ENCODE data around the gene UBE2B. TPM values are rescaled to one million over a fixed set of nuclear protein-coding genes. Genes with fewer than 3 reads are reported as not detected.
"Not testable (repeated sequence)": the region's sequence is repeated elsewhere in the genome, so short reads cannot be mapped to it uniquely, and the experiment has no call there.

Gene UBE2B
- total RNA-seq, 1 donor from 2014 or later = 24.7 TPM

DNA sequence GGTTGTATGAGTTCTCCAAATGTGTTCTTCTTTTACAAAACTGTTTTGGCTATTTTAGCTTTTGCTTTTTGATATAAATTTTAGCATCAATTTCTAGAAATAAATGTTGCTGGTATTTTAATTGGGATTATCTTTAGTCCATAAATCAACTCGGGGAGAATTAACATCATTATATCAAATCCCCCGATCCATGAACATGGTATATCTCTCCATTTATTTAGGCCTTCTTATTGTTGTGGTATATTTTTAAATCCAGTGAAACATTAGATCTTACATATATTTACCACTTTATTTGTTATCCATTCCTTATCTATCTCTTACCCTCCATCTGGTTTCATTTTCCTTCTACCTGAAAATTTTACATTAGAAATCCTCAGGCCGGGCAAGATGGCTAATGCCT lies 47.6 kb downstream of the UBE2B start:
- H3K27me3 ChIP-seq (ENCODE audit: control insufficient read depth, insufficient read depth, low read length) = no peaks in the 10 kb centered on the region
- H3K36me3 ChIP-seq (ENCODE audit: control insufficient read depth, insufficient read depth, low read length) = no peaks in the 10 kb centered on the region
- DNase-seq (ENCODE audit: low read depth) (no peak), FAIRE-seq (no peak)
- no peak overlapping the region for H3K4me3 ChIP-seq (ENCODE audit: low read depth, low read length)
- TF ChIP-seq, protein P1, sequence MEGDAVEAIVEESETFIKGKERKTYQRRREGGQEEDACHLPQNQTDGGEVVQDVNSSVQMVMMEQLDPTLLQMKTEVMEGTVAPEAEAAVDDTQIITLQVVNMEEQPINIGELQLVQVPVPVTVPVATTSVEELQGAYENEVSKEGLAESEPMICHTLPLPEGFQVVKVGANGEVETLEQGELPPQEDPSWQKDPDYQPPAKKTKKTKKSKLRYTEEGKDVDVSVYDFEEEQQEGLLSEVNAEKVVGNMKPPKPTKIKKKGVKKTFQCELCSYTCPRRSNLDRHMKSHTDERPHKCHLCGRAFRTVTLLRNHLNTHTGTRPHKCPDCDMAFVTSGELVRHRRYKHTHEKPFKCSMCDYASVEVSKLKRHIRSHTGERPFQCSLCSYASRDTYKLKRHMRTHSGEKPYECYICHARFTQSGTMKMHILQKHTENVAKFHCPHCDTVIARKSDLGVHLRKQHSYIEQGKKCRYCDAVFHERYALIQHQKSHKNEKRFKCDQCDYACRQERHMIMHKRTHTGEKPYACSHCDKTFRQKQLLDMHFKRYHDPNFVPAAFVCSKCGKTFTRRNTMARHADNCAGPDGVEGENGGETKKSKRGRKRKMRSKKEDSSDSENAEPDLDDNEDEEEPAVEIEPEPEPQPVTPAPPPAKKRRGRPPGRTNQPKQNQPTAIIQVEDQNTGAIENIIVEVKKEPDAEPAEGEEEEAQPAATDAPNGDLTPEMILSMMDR (IDR thresholded peaks at IDR 0.05; ENCODE audit: insufficient read depth, low read length, severe bottlenecking) = no peak

DNA sequence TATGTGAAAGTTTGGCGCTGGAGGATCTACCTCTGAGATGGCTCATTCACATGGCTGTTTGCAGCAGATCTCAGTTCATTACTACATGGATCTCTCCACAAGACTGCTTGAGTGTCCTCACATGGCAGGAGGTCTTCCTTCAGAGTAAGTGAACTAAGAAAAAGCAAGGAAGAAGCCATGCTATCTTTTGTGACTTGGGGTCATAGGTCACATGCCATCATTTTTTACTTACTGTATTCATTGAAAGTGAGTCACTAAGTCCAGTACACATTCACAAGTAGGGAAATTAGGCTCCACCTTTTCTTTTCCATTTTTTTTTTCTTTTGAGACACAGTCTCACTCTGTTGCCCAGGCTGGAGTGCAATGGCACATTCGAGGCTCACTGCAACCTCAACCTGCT lies 49.0 kb downstream of the UBE2B start:
- H3K4me3 ChIP-seq (ENCODE audit: low read depth, low read length) = no peak overlapping the region
- FAIRE-seq (no peak), DNase-seq (ENCODE audit: low read depth) (peak; percentile 28)
- TF ChIP-seq, protein P1 (IDR thresholded peaks at IDR 0.05; ENCODE audit: insufficient read depth, low read length, severe bottlenecking) = no peak
- no peaks in the 10 kb centered on the region for H3K27me3 ChIP-seq (ENCODE audit: control insufficient read depth, insufficient read depth, low read length)
- H3K36me3 ChIP-seq (ENCODE audit: control insufficient read depth, insufficient read depth, low read length) = no peaks in the 10 kb centered on the region

DNA sequence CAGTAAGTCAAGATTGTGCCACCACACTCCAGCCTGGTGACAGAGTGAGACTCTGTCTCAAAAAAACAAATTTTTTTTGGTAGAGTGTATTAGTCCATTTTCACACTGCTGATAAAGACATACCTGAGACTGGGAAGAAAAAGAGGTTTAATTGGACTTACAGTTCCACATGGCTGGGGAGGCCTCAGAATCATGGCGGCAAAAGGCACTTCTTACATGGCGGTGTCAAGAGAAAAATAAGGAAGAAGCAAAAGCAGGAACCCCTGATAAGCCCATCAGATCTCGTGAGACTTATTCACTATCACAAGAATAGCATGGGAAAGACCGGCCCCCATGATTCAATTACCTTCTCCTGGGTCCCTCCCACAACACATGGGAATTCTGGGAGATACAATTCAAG lies 49.7 kb downstream of the UBE2B start:
- not testable (repeated sequence) for H3K36me3 ChIP-seq (ENCODE audit: control insufficient read depth, insufficient read depth, low read length); H3K27me3 ChIP-seq (ENCODE audit: control insufficient read depth, insufficient read depth, low read length); DNase-seq (ENCODE audit: low read depth); H3K4me3 ChIP-seq (ENCODE audit: low read depth, low read length); FAIRE-seq

DNA sequence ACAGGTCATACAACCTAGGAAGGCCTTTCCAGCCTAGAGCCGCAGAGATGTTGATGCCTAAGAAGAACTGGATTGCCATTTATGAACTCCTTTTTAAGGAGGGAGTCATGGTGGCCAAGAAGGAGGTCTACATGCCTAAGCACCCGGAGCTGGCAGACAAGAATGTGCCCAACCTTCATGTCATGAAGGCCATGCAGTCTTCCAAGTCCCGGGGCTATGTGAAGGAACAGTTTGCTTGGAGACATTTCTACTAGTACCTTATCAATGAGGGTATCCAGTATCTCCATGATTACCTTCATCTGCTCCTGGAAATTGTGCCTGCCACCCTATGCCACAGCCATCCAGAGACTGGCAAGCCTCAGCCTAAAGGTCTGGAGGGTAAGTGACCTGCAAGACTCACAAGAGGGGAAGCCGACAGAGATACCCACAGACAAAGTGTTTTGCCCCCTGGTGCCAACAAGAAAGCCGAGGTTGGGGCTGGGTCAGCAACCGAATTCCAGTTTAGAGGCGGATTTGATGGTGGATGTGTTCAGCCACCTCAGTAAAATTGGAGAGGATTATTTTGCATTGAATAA lies 51.5 kb downstream of the UBE2B start:
- H3K27me3 ChIP-seq (ENCODE audit: control insufficient read depth, insufficient read depth, low read length) = no peaks in the 10 kb centered on the region
- TF ChIP-seq, protein P1 (IDR thresholded peaks at IDR 0.05; ENCODE audit: insufficient read depth, low read length, severe bottlenecking) = no peak
- FAIRE-seq (no peak), DNase-seq (ENCODE audit: low read depth) (no peak)
- H3K36me3 ChIP-seq (ENCODE audit: control insufficient read depth, insufficient read depth, low read length) = no peaks in the 10 kb centered on the region
- no peak overlapping the region for H3K4me3 ChIP-seq (ENCODE audit: low read depth, low read length)

DNA sequence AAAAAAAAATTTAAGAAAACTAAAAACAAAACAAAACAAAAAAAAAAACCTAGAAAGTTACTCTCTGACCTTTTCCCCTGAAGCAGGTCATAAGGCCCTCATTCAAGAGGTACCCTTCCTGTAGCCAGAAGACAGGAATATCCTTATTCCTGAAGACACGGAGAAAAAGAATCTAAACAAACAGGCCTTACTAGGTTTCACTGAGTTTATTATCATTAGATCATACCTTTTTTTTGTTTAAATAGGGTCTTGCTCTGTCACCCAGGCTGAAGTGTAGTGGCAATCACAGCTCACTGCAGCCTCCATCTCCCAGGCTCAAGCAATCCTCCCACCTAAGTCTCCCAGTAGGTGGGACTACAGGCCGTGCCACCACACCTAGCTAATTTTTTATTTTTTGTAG lies 52.0 kb downstream of the UBE2B start:
- no peaks in the 10 kb centered on the region for H3K27me3 ChIP-seq (ENCODE audit: control insufficient read depth, insufficient read depth, low read length)
- no peak overlapping the region for H3K4me3 ChIP-seq (ENCODE audit: low read depth, low read length)
- FAIRE-seq (no peak), DNase-seq (ENCODE audit: low read depth) (no peak)
- TF ChIP-seq, protein P1 (IDR thresholded peaks at IDR 0.05; ENCODE audit: insufficient read depth, low read length, severe bottlenecking) = no peak
- H3K36me3 ChIP-seq (ENCODE audit: control insufficient read depth, insufficient read depth, low read length) = no peaks in the 10 kb centered on the region

DNA sequence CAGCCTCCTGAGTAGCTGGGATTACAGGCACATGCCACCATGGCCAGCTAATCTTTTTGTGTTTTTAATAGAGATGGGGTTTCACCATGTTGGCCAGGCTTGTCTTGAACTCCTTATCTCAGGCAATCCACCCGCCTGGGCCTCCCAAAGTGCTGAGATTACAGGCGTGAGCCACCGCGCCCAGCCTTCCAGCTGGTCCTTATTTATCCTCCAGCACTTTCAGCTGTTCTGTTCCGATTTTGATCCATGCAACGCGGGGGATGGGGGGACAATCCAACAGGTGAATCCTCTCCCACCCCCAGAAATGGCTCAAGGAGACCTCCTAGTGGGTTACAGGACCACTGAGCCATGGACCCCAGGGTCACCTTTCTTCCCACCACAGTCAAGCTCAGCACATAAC lies 55.0 kb downstream of the UBE2B start:
- no peak for FAIRE-seq

More for the DNA sequence above, 55.0 kb downstream of the UBE2B start:
- Histone ChIP-seq H3K27me3 (ENCODE audit: control insufficient read depth, insufficient read depth, low read length) (no peaks in the 10 kb centered on the region), H3K4me3 (ENCODE audit: low read depth, low read length) (no peak overlapping the region), H3K36me3 (ENCODE audit: control insufficient read depth, insufficient read depth, low read length) (no peaks in the 10 kb centered on the region)
- TF ChIP-seq, protein P1 (IDR thresholded peaks at IDR 0.05; ENCODE audit: insufficient read depth, low read length, severe bottlenecking) = no peak
- no peak for DNase-seq (ENCODE audit: low read depth)
